ENCODE results near the gene GNG4.
"Not testable (repeated sequence)": the region's sequence is repeated elsewhere in the genome, so short reads cannot be mapped to it uniquely, and the experiment has no call there.

The GNG4 gene

GRCh38 chr1:235640580-235640979, 9.0 kb downstream of the GNG4 start:
- Histone ChIP-seq H2AFZ (ENCODE audit: low read depth) (no peak overlapping the region), H3K36me3 (ENCODE audit: insufficient read depth) (no peaks in the 10 kb centered on the region), H3K27ac (no peak overlapping the region), H4K20me1 (ENCODE audit: insufficient read depth) (no peaks in the 10 kb centered on the region), H3K27me3 (ENCODE audit: insufficient read depth, low read depth) (no peaks in the 10 kb centered on the region), H3K9ac (no peak overlapping the region), H3K4me3 (IDR thresholded peaks at IDR 0.05; ENCODE audit: insufficient read depth, low read depth, low read length) (no peak overlapping the region), H3K79me2 (ENCODE audit: insufficient read depth, low read depth) (no peaks in the 10 kb centered on the region), H3K4me2 (no peak overlapping the region), H3K4me1 (ENCODE audit: low read depth, poor library complexity, severe bottlenecking) (peaks cover 27% of the 10 kb centered on the region)
- TF ChIP-seq CTCF (conservative IDR thresholded peaks at IDR 0.05; ENCODE audit: low read depth, low read length), result no peak

- Histone ChIP-seq H3K79me2 (ENCODE audit: insufficient read depth, low read depth) (no peaks in the 10 kb centered on the region), H3K4me2 (no peak overlapping the region), H3K27me3 (ENCODE audit: insufficient read depth, low read depth) (no peaks in the 10 kb centered on the region), H3K36me3 (ENCODE audit: insufficient read depth) (no peaks in the 10 kb centered on the region), H4K20me1 (ENCODE audit: insufficient read depth) (no peaks in the 10 kb centered on the region), H3K4me3 (IDR thresholded peaks at IDR 0.05; ENCODE audit: insufficient read depth, low read depth, low read length) (no peak overlapping the region), H3K27ac (no peak overlapping the region), H2AFZ (ENCODE audit: low read depth) (no peak overlapping the region), H3K9ac (no peak overlapping the region), H3K4me1 (ENCODE audit: low read depth, poor library complexity, severe bottlenecking) (peaks cover 27% of the 10 kb centered on the region)
- no peak for TF ChIP-seq CTCF (conservative IDR thresholded peaks at IDR 0.05; ENCODE audit: low read depth, low read length)
These were observed 10.1 kb downstream of the GNG4 start for GRCh38 chr1:235639226-235640205.

- not testable (repeated sequence) for H4K20me1 ChIP-seq (ENCODE audit: insufficient read depth); H3K9ac ChIP-seq; H3K4me3 ChIP-seq (IDR thresholded peaks at IDR 0.05; ENCODE audit: insufficient read depth, low read depth, low read length); H3K36me3 ChIP-seq (ENCODE audit: insufficient read depth); H3K4me2 ChIP-seq; H3K27ac ChIP-seq; H3K79me2 ChIP-seq (ENCODE audit: insufficient read depth, low read depth); H3K27me3 ChIP-seq (ENCODE audit: insufficient read depth, low read depth); H2AFZ ChIP-seq (ENCODE audit: low read depth)
- peaks cover 27% of the 10 kb centered on the region for H3K4me1 ChIP-seq (ENCODE audit: low read depth, poor library complexity, severe bottlenecking)
These were observed 11.0 kb downstream of the GNG4 start for GRCh38 chr1:235638612-235639011.

- peaks cover 25% of the 10 kb centered on the region for H3K4me1 ChIP-seq (ENCODE audit: low read depth, poor library complexity, severe bottlenecking)
- no peak overlapping the region for H2AFZ ChIP-seq (ENCODE audit: low read depth)
- no peak overlapping the region for H3K27ac ChIP-seq
- no peaks in the 10 kb centered on the region for H4K20me1 ChIP-seq (ENCODE audit: insufficient read depth)
- no peak for TF ChIP-seq CTCF (conservative IDR thresholded peaks at IDR 0.05; ENCODE audit: low read depth, low read length)
- H3K36me3 ChIP-seq (ENCODE audit: insufficient read depth), result no peaks in the 10 kb centered on the region
- no peak overlapping the region for H3K9ac ChIP-seq
- H3K79me2 ChIP-seq (ENCODE audit: insufficient read depth, low read depth), result no peaks in the 10 kb centered on the region
- H3K4me3 ChIP-seq (IDR thresholded peaks at IDR 0.05; ENCODE audit: insufficient read depth, low read depth, low read length), result no peak overlapping the region
- H3K27me3 ChIP-seq (ENCODE audit: insufficient read depth, low read depth), result no peaks in the 10 kb centered on the region
- no peak overlapping the region for H3K4me2 ChIP-seq
These were observed 11.6 kb downstream of the GNG4 start for GRCh38 chr1:235637756-235638534.
